Amniotic stem cell (primary cell): Measurements from ENCODE around the gene MINDY3.

Source experiments
- DNase-seq: peaks from one replicate; lab custom pipeline; 2025; lab: John Stamatoyannopoulos, UW

MINDY3 gene

GRCh38 chr10:15738270-15738925, 121.9 kb downstream of the MINDY3 start:
- no peak for DNase-seq

GRCh38 chr10:15737656-15738055, 122.7 kb downstream of the MINDY3 start:
- DNase-seq = no peak

GRCh38 chr10:15735763-15736162, 124.5 kb downstream of the MINDY3 start:
- no peak for DNase-seq

- DNase-seq = no peak
These were observed 130.0 kb downstream of the MINDY3 start for GRCh38 chr10:15730341-15730740.

GRCh38 chr10:15729890-15730289, 130.4 kb downstream of the MINDY3 start:
- DNase-seq = no peak
